H9 (cell line): Measurements from ENCODE around the gene MUSK. TPM values are rescaled to one million over a fixed set of nuclear protein-coding genes. Genes with fewer than 3 reads are reported as not detected.

Experiments used
- DNase-seq: peaks from one replicate; pipeline ENCODE4 v3.0.0-alpha.2; 2017
- H2AFZ ChIP-seq: one replicate; pipeline ENCODE4 v1.6.1; 2013; ENCODE audit warnings: mild to moderate bottlenecking, low read length, control low read depth, moderate library complexity
- H2AK5ac ChIP-seq: 2 replicates; pipeline ENCODE4 v1.6.1; 2013; ENCODE audit warnings: low read length, control low read depth, mixed read lengths; ENCODE audit not compliant: insufficient read length
- H2BK120ac ChIP-seq: one replicate; pipeline ENCODE4 v1.6.1; 2013; ENCODE audit warnings: low read depth, mild to moderate bottlenecking, low read length, control low read depth, inconsistent platforms; ENCODE audit not compliant: poor library complexity, severe bottlenecking
- H2BK12ac ChIP-seq: 2 replicates; pipeline ENCODE4 v1.6.1; 2013; ENCODE audit warnings: low read length, control low read depth, mixed read lengths, low read depth; ENCODE audit not compliant: insufficient read length
- H2BK15ac ChIP-seq: 2 replicates; pipeline ENCODE4 v1.6.1; 2013; ENCODE audit warnings: low read depth, low read length, control low read depth
- H2BK20ac ChIP-seq: one replicate; pipeline ENCODE4 v1.6.1; 2013; ENCODE audit warnings: low read depth, mild to moderate bottlenecking, low read length, control low read depth, inconsistent platforms; ENCODE audit not compliant: poor library complexity, severe bottlenecking
- H2BK5ac ChIP-seq: 2 replicates; pipeline ENCODE4 v1.6.1; 2013; ENCODE audit warnings: low read length, control low read depth, mixed read lengths; ENCODE audit not compliant: insufficient read length
- H3K14ac ChIP-seq: 2 replicates; pipeline ENCODE4 v1.6.1; 2013; ENCODE audit warnings: low read length, control low read depth; ENCODE audit not compliant: insufficient read depth
- H3K18ac ChIP-seq: 2 replicates; pipeline ENCODE4 v1.6.1; 2013; ENCODE audit warnings: low read depth, mild to moderate bottlenecking, mixed read lengths, low read length, control low read depth; ENCODE audit not compliant: insufficient read length
- H3K23ac ChIP-seq: 2 replicates; pipeline ENCODE4 v1.6.1; 2013; ENCODE audit warnings: low read length, control low read depth, mixed read lengths, low read depth; ENCODE audit not compliant: insufficient read length
- H3K23me2 ChIP-seq: 2 replicates; pipeline ENCODE4 v1.6.1; 2013; ENCODE audit warnings: low read depth, mild to moderate bottlenecking, mixed read lengths, low read length, control low read depth; ENCODE audit not compliant: insufficient read length, poor library complexity, severe bottlenecking
- H3K27ac ChIP-seq: 2 replicates; pipeline ENCODE4 v1.5.1; 2013; ENCODE audit warnings: low read length, control low read depth, mixed read lengths, low read depth; ENCODE audit not compliant: insufficient read length
- H3K27me3 ChIP-seq: 2 replicates; pipeline ENCODE4 v1.6.1; 2013; ENCODE audit warnings: low read length, control low read depth, inconsistent platforms; ENCODE audit not compliant: insufficient read depth
- H3K4ac ChIP-seq: 2 replicates; pipeline ENCODE4 v1.6.1; 2013; ENCODE audit warnings: low read depth, mild to moderate bottlenecking, control low read depth, inconsistent platforms, low read length, moderate library complexity
- H3K4me1 ChIP-seq: 2 replicates; pipeline ENCODE4 v1.6.1; 2013; ENCODE audit warnings: low read length, control low read depth, inconsistent platforms; ENCODE audit not compliant: insufficient read depth
- H3K4me2 ChIP-seq: 2 replicates; pipeline ENCODE4 v1.6.1; 2013; ENCODE audit warnings: low read length, control low read depth, mixed read lengths; ENCODE audit not compliant: insufficient read length, insufficient read depth
- H3K56ac ChIP-seq: 2 replicates; pipeline ENCODE4 v1.6.1; 2013; ENCODE audit warnings: low read depth, mild to moderate bottlenecking, mixed read lengths, low read length, control low read depth; ENCODE audit not compliant: insufficient read length
- H3K79me1 ChIP-seq: 2 replicates; pipeline ENCODE4 v1.6.1; 2013; ENCODE audit warnings: low read depth, mild to moderate bottlenecking, moderate library complexity, low read length, control low read depth, inconsistent platforms; ENCODE audit not compliant: insufficient read depth, poor library complexity, severe bottlenecking
- H3K79me2 ChIP-seq: 2 replicates; pipeline ENCODE4 v1.6.1; 2013; ENCODE audit warnings: low read length, control low read depth, inconsistent platforms; ENCODE audit not compliant: insufficient read depth
- H3K9ac ChIP-seq: 2 replicates; pipeline ENCODE4 v1.6.1; 2013; ENCODE audit warnings: low read length, control low read depth, mixed read lengths; ENCODE audit not compliant: insufficient read length; ENCODE audit errors: extremely low read depth
- H3K9me3 ChIP-seq: one replicate; pipeline ENCODE4 v1.6.1; 2013; ENCODE audit warnings: low read depth, low read length, inconsistent platforms; ENCODE audit not compliant: control insufficient read depth
- H3T11ph ChIP-seq: one replicate; pipeline ENCODE4 v1.6.1; 2013; ENCODE audit warnings: mild to moderate bottlenecking, low read length, control low read depth, inconsistent platforms
- H4K20me1 ChIP-seq: one replicate; pipeline ENCODE4 v1.6.1; 2013; ENCODE audit not compliant: control insufficient read depth, insufficient read length, insufficient read depth
- H4K5ac ChIP-seq: 2 replicates; pipeline ENCODE4 v1.6.1; 2013; ENCODE audit warnings: low read depth, mild to moderate bottlenecking, mixed read lengths, low read length, control low read depth; ENCODE audit not compliant: insufficient read length
- H4K8ac ChIP-seq: replicated peaks from 2 replicates; pipeline ENCODE4 v1.6.1; 2013; ENCODE audit warnings: low read length, control low read depth, mixed read lengths, low read depth; ENCODE audit not compliant: insufficient read length
- H4K91ac ChIP-seq: 2 replicates; pipeline ENCODE4 v1.6.1; 2013; ENCODE audit warnings: low read depth, mild to moderate bottlenecking, moderate library complexity, mixed read lengths, low read length, control low read depth; ENCODE audit not compliant: insufficient read length
- H3K27ac Mint-ChIP-seq, 3 experiments: 2 replicates in 2 of 3; 3 replicates in 1 of 3; pipeline ENCODE4 v1.8.0; 2020 to 2021; ENCODE audit warnings: mixed read lengths in 3 of 3, mild to moderate bottlenecking in 1 of 3, moderate library complexity in 1 of 3
- H3K27me3 Mint-ChIP-seq: 2 replicates; pipeline ENCODE4 v1.8.0; 2021; ENCODE audit warnings: low read depth, mild to moderate bottlenecking, moderate library complexity, mixed read lengths
- H3K36me3 Mint-ChIP-seq, 3 experiments: 2 replicates in 2 of 3; 3 replicates in 1 of 3; pipeline ENCODE4 v1.8.0; 2020 to 2021; ENCODE audit warnings: low read depth in 3 of 3, mixed read lengths in 3 of 3; ENCODE audit not compliant: insufficient read depth in 1 of 3
- H3K4me1 Mint-ChIP-seq, 2 experiments: 2 replicates each; pipeline ENCODE4 v1.8.0; 2020; ENCODE audit warnings: mixed read lengths in 2 of 2
- H3K4me3 Mint-ChIP-seq, 2 experiments: 2 replicates in 1 of 2; 3 replicates in 1 of 2; pipeline ENCODE4 v1.8.0; 2020 to 2021; ENCODE audit warnings: mild to moderate bottlenecking in 2 of 2, mixed read lengths in 2 of 2, moderate library complexity in 1 of 2
- H3K9me3 Mint-ChIP-seq, 2 experiments: 2 replicates in 1 of 2; 3 replicates in 1 of 2; pipeline ENCODE4 v1.8.0; 2020; ENCODE audit warnings: mild to moderate bottlenecking in 2 of 2, mixed read lengths in 2 of 2, moderate library complexity in 1 of 2
- WGBS: extraction: QIAGEN DNeasy Blood & Tissue Kit; methylation state at CpG from one replicate; pipeline ENCODE4 v1.1.7; 2013; ENCODE audit warnings: missing lambda C conversion rate, low lambda C conversion rate, mixed read lengths; ENCODE audit not compliant: insufficient read length; ENCODE audit errors: extremely low coverage; 5-methylcytosine and 5-hydroxymethylcytosine counted together
- total RNA-seq: library from RNA; stranded (reverse); gene quantifications from 2 replicates; pipeline ENCODE4 v1.2.1, GENCODE V29; 2021
- TF ChIP-seq, protein P1 (sequence below): fragments of 200-600 bp; sonication (generic); conservative IDR thresholded peaks from 3 replicates; pipeline ENCODE4 v1.8.0; 2021; ENCODE audit warnings: antibody characterized with exemption, mild to moderate bottlenecking

MUSK gene
- total RNA-seq, 1 experiment from 2014 or later: not detected

DNA sequence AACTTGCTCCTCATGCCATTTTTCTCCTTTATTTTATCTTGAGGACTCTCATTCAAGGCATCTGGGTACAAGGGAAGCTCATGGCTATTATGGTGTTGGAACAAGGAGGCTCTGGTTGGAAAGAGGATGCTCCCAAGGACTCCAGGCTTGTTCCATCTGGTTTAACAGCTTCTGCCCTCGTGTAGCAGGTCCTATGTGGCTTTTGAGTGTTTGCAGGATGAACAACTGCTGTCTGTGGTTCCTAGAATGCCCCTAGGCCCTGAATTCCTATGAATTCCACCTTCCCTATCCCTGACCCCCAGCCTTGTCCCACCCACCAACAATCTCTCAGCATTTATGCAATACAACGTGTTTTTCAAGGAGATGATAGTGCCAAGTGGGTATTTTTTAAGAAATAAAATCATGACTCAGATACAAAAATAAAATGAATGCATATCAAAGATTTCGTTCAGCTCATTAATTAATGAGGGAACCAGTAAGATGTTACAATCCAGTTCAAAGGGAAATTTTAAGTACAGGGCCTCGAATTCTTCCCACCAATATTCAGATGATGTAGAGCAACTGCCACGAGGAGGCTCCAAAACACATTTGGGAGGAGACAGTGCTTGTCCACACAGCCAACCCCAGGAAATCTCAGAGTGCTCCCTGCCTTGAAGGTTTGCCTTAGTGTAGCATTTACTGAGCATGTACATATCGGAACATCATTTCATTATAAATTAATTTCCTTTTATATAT, 182.0 kb downstream of the MUSK start:
- Mint-ChIP-seq H3K9me3 (peaks cover 5 to 10% of the 10 kb centered on the region in 2 experiments; a peak in 3 of 5 replicates), H3K4me3 (no peak overlapping the region), H3K27me3 (no peaks in the 10 kb centered on the region), H3K27ac (no peak overlapping the region; a peak in 1 of 7 replicates), H3K4me1 (no peaks in the 10 kb centered on the region), H3K36me3 (no peaks in the 10 kb centered on the region; a peak in 1 of 7 replicates)
- Histone ChIP-seq H3K14ac (no peak overlapping the region; the same call in 1 of the 2 replicates), H3K27me3 (no peaks in the 10 kb centered on the region), H2AFZ (no peak overlapping the region), H2BK120ac (no peak overlapping the region), H2BK15ac (no peak overlapping the region), H3K4ac (no peak overlapping the region), H4K91ac (no peak overlapping the region), H3K56ac (no peak overlapping the region), H3K27ac (no peak overlapping the region), H3K9me3 (no peaks in the 10 kb centered on the region), H3K9ac (no peak overlapping the region), H4K20me1 (no peaks in the 10 kb centered on the region), H2BK20ac (no peak overlapping the region), H3K79me1 (no peaks in the 10 kb centered on the region), H3K4me1 (no peaks in the 10 kb centered on the region), H3T11ph (no peak overlapping the region), H2AK5ac (no peak overlapping the region), H4K8ac (no peak overlapping the region), H3K79me2 (no peaks in the 10 kb centered on the region), H4K5ac (no peak overlapping the region), H3K23ac (no peak overlapping the region), H3K18ac (no peak overlapping the region), H2BK5ac (no peak overlapping the region), H3K23me2 (no peaks in the 10 kb centered on the region), H2BK12ac (no peak overlapping the region), H3K4me2 (no peak overlapping the region)
- TF ChIP-seq, protein P1, sequence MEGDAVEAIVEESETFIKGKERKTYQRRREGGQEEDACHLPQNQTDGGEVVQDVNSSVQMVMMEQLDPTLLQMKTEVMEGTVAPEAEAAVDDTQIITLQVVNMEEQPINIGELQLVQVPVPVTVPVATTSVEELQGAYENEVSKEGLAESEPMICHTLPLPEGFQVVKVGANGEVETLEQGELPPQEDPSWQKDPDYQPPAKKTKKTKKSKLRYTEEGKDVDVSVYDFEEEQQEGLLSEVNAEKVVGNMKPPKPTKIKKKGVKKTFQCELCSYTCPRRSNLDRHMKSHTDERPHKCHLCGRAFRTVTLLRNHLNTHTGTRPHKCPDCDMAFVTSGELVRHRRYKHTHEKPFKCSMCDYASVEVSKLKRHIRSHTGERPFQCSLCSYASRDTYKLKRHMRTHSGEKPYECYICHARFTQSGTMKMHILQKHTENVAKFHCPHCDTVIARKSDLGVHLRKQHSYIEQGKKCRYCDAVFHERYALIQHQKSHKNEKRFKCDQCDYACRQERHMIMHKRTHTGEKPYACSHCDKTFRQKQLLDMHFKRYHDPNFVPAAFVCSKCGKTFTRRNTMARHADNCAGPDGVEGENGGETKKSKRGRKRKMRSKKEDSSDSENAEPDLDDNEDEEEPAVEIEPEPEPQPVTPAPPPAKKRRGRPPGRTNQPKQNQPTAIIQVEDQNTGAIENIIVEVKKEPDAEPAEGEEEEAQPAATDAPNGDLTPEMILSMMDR: no peak
- WGBS: no CpG with 5 or more reads among the region's 6 CpGs
- no peak for DNase-seq

Other genes with a start within 250 kb of the MUSK start
- 0.17 and 0.24 TPM in 2 replicates for gene SVEP1, start 89.0 kb upstream of the MUSK start, total RNA-seq